Natural killer cell (primary cell): ENCODE measurements around the gene IPO4. TPM values are rescaled to one million over a fixed set of nuclear protein-coding genes. Genes with fewer than 3 reads are reported as not detected.

Source experiments
- ATAC-seq, 3 donors: fragments of 150-1000 bp in 2 of 3; fragments of 200-7000 bp in 1 of 3; cut with Tn5 transposase; 1 replicate in 1 of 3; 2 replicates in 2 of 3; pipeline ENCODE4 v1.10.0; 2021; ENCODE audit warnings: mild to moderate bottlenecking in 2 of 3, moderate library complexity in 2 of 3
- DNase-seq, 2 donors: peaks; one replicate each; pipeline versions ENCODE4 v3.0.0 to v3.0.0-alpha.2; 2013 to 2021; ENCODE audit warnings: mixed read lengths in 1 of 2
- H3K27ac ChIP-seq: one replicate; pipeline ENCODE4 v1.5.1; 2013; ENCODE audit warnings: mild to moderate bottlenecking, low read length
- H3K27me3 ChIP-seq: one replicate; pipeline ENCODE4 v1.6.1; 2013; ENCODE audit warnings: low read length; ENCODE audit not compliant: control insufficient read depth, insufficient read depth
- H3K36me3 ChIP-seq: one replicate; pipeline ENCODE4 v1.6.1; 2013; ENCODE audit warnings: low read length; ENCODE audit not compliant: control insufficient read depth, insufficient read depth
- H3K4me1 ChIP-seq: one replicate; pipeline ENCODE4 v1.6.1; 2013; ENCODE audit warnings: low read length; ENCODE audit not compliant: control insufficient read depth, insufficient read depth
- H3K4me3 ChIP-seq: one replicate; pipeline ENCODE4 v1.5.1; 2013; ENCODE audit warnings: low read length
- H3K9me3 ChIP-seq: one replicate; pipeline ENCODE4 v1.6.1; 2013; ENCODE audit warnings: low read length; ENCODE audit not compliant: control insufficient read depth, insufficient read depth
- H3K27ac Mint-ChIP-seq, 2 donors: one replicate each; pipeline ENCODE4 v1.8.0; 2022; ENCODE audit warnings: mild to moderate bottlenecking in 2 of 2, mixed read lengths in 2 of 2, moderate library complexity in 1 of 2
- H3K27me3 Mint-ChIP-seq, 2 donors: one replicate each; pipeline ENCODE4 v1.8.0; 2022; ENCODE audit warnings: low read depth in 2 of 2, mixed read lengths in 2 of 2
- H3K36me3 Mint-ChIP-seq: one replicate; pipeline ENCODE4 v1.8.0; 2022; ENCODE audit warnings: mixed read lengths
- H3K4me1 Mint-ChIP-seq, 2 donors: one replicate each; pipeline ENCODE4 v1.8.0; 2022; ENCODE audit warnings: mixed read lengths in 2 of 2
- H3K4me3 Mint-ChIP-seq: one replicate; pipeline ENCODE4 v1.8.0; 2022; ENCODE audit warnings: mild to moderate bottlenecking, moderate library complexity, mixed read lengths
- H3K9me3 Mint-ChIP-seq, 2 donors: one replicate each; pipeline ENCODE4 v1.8.0; 2022; ENCODE audit warnings: mixed read lengths in 2 of 2
- WGBS: methylation state at CpG from one replicate; pipeline ENCODE4 v1.1.7; 2013; ENCODE audit warnings: missing lambda C conversion rate; ENCODE audit not compliant: insufficient coverage; 5-methylcytosine and 5-hydroxymethylcytosine counted together
- intact Hi-C: fragments of 100-400 bp; cut with micrococcal nuclease; formaldehyde crosslinking; loops from one replicate; pipeline ENCODE4 v1.14.2; 2022
- total RNA-seq, 4 donors: library from RNA; stranded (reverse); fragments of 120-200 nt in 1 of 4; gene quantifications; one replicate each; pipeline versions ENCODE4 v1.2.3 to v1.2.4, GENCODE V29; 2013 to 2022
- TF ChIP-seq, protein P1 (sequence below): fragments of 200-600 bp; IDR thresholded peaks from one replicate; pipeline ENCODE4 v1.8.0; 2022; ENCODE audit warnings: antibody characterized with exemption

Gene IPO4
- total RNA-seq, 3 donors from 2014 or later (not counting 1 experiment from before 2014, with no cell fraction given) = 46.2 to 61.5 (median 51.9) TPM

DNA sequence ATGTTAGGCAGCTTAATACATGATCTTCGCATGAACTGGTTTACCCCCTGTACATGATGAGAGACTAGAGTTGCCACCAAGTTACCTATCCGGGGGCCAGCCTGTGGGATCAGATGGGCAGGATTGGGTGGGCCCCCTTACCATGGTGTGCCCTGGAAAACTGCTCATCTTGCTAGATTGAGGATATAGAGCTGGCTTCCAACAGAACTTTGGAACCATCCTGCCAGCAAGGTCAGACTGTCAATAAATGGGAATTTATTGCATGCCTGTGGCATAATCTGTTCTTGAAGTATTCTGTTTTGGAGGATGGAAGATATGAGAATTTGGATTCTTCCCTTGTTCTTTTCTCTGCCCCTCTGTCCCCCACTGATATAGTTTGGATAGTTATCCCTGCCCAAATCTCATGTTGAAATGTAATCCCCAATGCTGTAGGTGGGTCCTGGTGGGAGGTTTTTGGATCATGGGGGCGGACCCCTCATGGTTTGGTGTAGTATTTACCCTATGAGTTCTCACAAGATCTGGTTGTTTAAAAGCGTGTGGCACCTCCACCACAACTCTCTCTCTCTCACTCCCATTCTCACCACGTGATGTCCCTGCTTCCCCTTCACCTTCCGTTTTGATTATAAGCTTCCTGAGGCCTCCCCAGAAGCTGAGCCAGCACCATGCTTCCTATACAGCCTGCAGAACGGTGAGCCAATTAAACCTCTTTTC lies 10.4 kb upstream of the IPO4 start:
- H3K4me1 ChIP-seq = peaks cover 30% of the 10 kb centered on the region
- H3K4me1 Mint-ChIP-seq = peaks cover 42 to 44% of the 10 kb centered on the region in 2 donors
- H3K27me3 Mint-ChIP-seq = no peaks in the 10 kb centered on the region
- H3K4me3 ChIP-seq = no peak overlapping the region
- 64% methylated on average over 5 of the region's 7 CpGs for WGBS
- ATAC-seq (no peak), DNase-seq (no peak)
- peak overlapping the region; percentile 5 to 70 for H3K27ac Mint-ChIP-seq
- H3K9me3 ChIP-seq = no peaks in the 10 kb centered on the region
- peaks cover 9% of the 10 kb centered on the region for H3K36me3 ChIP-seq
- no peak overlapping the region for H3K27ac ChIP-seq
- H3K9me3 Mint-ChIP-seq = no peaks in the 10 kb centered on the region
- TF ChIP-seq, protein P1, sequence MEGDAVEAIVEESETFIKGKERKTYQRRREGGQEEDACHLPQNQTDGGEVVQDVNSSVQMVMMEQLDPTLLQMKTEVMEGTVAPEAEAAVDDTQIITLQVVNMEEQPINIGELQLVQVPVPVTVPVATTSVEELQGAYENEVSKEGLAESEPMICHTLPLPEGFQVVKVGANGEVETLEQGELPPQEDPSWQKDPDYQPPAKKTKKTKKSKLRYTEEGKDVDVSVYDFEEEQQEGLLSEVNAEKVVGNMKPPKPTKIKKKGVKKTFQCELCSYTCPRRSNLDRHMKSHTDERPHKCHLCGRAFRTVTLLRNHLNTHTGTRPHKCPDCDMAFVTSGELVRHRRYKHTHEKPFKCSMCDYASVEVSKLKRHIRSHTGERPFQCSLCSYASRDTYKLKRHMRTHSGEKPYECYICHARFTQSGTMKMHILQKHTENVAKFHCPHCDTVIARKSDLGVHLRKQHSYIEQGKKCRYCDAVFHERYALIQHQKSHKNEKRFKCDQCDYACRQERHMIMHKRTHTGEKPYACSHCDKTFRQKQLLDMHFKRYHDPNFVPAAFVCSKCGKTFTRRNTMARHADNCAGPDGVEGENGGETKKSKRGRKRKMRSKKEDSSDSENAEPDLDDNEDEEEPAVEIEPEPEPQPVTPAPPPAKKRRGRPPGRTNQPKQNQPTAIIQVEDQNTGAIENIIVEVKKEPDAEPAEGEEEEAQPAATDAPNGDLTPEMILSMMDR = no peak
- peaks cover 7% of the 10 kb centered on the region for H3K36me3 Mint-ChIP-seq
- H3K4me3 Mint-ChIP-seq = peak overlapping the region; percentile 63
- no peaks in the 10 kb centered on the region for H3K27me3 ChIP-seq
- intact Hi-C loops = loop anchor here (5.0 kb wide), 1 partner anchor 33 kb away; the partner anchor contains the start of genes GMPR2 and NEDD8

DNA sequence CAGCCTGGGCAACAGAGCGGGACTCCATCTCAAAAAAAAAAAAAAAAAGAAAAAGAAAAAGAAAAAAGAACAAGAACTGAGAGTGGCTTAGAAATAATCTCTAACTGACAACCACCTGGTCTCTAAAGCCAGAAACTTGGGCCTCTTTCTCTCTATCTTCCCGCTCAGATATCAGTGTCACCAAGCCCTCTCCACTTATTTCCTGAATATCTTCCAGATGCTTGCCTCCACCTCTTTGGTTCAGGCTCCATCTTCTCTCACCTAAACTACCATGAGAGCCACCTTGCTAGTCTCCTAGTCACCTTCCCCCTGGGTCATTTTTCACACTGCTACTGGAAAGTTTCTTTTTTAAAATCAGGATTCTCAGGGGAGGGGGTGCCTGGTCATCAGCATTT lies 8.4 kb upstream of the IPO4 start:
- ATAC-seq (no peak), DNase-seq (no peak)
- intact Hi-C loops = loop anchor here (5.0 kb wide), 1 partner anchor 35 kb away; the partner anchor contains the start of genes GMPR2 and NEDD8
- Histone ChIP-seq H3K4me1 (peaks cover 30% of the 10 kb centered on the region), H3K36me3 (peaks cover 14% of the 10 kb centered on the region), H3K9me3 (no peaks in the 10 kb centered on the region), H3K27me3 (no peaks in the 10 kb centered on the region), H3K27ac (no peak overlapping the region), H3K4me3 (no peak overlapping the region)
- H3K36me3 Mint-ChIP-seq = no peaks in the 10 kb centered on the region
- H3K9me3 Mint-ChIP-seq = no peaks in the 10 kb centered on the region
- TF ChIP-seq, protein P1 = no peak
- H3K27me3 Mint-ChIP-seq = no peaks in the 10 kb centered on the region
- H3K4me3 Mint-ChIP-seq = peak overlapping the region; percentile 83
- H3K4me1 Mint-ChIP-seq = peaks cover 42 to 47% of the 10 kb centered on the region in 2 donors
- WGBS = 59% methylated on average over 2 of the region's 2 CpGs
- peak overlapping the region; percentile 91 to 96 for H3K27ac Mint-ChIP-seq

DNA sequence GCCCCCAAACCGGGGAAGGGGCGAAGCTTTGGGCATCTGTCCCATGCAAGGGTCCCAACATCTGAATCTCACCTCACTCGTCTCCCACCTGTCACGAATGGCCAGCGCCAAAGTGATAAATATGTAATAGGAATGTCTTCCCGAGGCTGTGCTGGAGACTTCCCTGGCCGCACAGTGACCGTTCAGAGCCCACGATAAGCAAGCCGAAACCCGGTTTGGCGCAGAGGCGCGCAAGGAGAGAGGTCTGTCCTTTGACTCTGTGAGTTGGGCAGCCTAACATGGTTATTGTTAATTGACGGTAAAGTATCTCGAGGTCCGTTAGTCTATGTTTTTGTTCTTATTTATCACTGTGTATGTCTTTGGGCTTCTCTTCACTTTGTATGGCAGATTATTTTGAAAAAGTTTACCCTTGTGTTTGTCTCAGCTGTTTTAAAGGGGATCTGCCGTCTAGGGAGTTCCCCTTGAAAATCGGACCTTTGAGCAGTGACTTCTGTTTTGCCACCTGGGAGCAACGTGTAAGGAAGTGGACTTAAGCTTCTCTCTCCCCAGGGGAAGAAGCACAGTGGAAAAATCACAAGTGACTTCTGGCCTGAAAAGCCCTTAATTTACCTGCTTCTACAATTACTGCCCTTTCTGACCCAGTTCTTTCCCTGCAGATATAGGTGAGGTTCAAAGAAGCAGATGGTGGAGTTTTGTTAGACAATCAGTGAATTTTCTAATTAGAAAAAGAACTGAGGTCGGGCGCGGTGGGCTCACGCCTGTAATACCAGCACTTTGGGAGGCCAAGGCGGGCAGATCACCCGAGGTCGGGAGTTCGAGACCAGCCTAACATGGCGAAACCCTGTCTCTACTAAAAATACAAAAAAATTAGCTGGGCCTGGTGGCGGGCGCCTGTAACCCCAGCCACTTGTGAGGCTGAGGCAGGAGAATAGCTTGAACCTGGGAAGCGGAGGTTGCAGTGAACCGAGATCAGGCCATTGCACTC lies 7.7 kb upstream of the IPO4 start:
- no peaks in the 10 kb centered on the region for H3K27me3 ChIP-seq
- intact Hi-C loops = loop anchor here (5.0 kb wide), 1 partner anchor 36 kb away; the partner anchor contains the start of genes GMPR2 and NEDD8
- ATAC-seq (no peak), DNase-seq (peak in 1 of 2 donors; percentile 47)
- peak overlapping the region; percentile 99 for H3K27ac ChIP-seq
- no peaks in the 10 kb centered on the region for H3K9me3 ChIP-seq
- Mint-ChIP-seq H3K36me3 (no peaks in the 10 kb centered on the region), H3K9me3 (no peaks in the 10 kb centered on the region), H3K4me1 (peaks cover 42 to 52% of the 10 kb centered on the region in 2 donors), H3K27me3 (no peaks in the 10 kb centered on the region), H3K27ac (peak overlapping the region; percentile 91 to 96), H3K4me3 (peak overlapping the region; percentile 85)
- peaks cover 30% of the 10 kb centered on the region for H3K4me1 ChIP-seq
- WGBS = 34% methylated on average over 32 of the region's 33 CpGs
- TF ChIP-seq, protein P1 = no peak
- H3K4me3 ChIP-seq = peak overlapping the region; percentile 92
- peaks cover 13% of the 10 kb centered on the region for H3K36me3 ChIP-seq
